MCF 10A (cell line): ENCODE results near the gene WDR55. TPM values are rescaled to one million over a fixed set of nuclear protein-coding genes. Genes with fewer than 3 reads are reported as not detected.

Experiments used
- BruUV-seq: library from RNA; stranded (reverse); fragments of 400-500 nt; replicated peaks from 2 replicates; lab custom pipeline; 2021; lab: Mats Ljungman, UMichigan
- CTCF ChIA-PET: fragments of 300-600 bp; sonication (Branson Sonifier 250); formaldehyde crosslinking; extraction: SDS; loops from one replicate; lab custom pipeline; 2021; ENCODE audit warnings: antibody characterized with exemption, inconsistent platforms; lab: Yijun Ruan, JAX
- POLR2A ChIA-PET: fragments of 300-600, 350-650 bp; sonication (Branson Sonifier 250); formaldehyde crosslinking; extraction: SDS; loops from one replicate; lab custom pipeline; 2020; ENCODE audit warnings: antibody characterized with exemption, inconsistent platforms; lab: Yijun Ruan, JAX
- DNase-seq: peaks from one replicate; pipeline ENCODE4 v3.0.0-alpha.2; 2018; ENCODE audit not compliant: unreplicated experiment
- H3K27ac Mint-ChIP-seq: one replicate; pipeline ENCODE4 v1.8.0; 2022; ENCODE audit warnings: mild to moderate bottlenecking, low read depth, mixed read lengths; ENCODE audit not compliant: unreplicated experiment
- H3K27me3 Mint-ChIP-seq: one replicate; pipeline ENCODE4 v1.8.0; 2022; ENCODE audit warnings: mixed read lengths; ENCODE audit not compliant: insufficient read depth, unreplicated experiment
- H3K36me3 Mint-ChIP-seq: one replicate; pipeline ENCODE4 v1.8.0; 2022; ENCODE audit warnings: mild to moderate bottlenecking, moderate library complexity, mixed read lengths; ENCODE audit not compliant: insufficient read depth, unreplicated experiment
- H3K4me1 Mint-ChIP-seq: one replicate; pipeline ENCODE4 v1.8.0; 2022; ENCODE audit warnings: mixed read lengths; ENCODE audit not compliant: insufficient read depth, unreplicated experiment
- H3K4me3 Mint-ChIP-seq: one replicate; pipeline ENCODE4 v1.8.0; 2022; ENCODE audit warnings: mild to moderate bottlenecking, moderate library complexity, mixed read lengths; ENCODE audit not compliant: unreplicated experiment
- H3K9me3 Mint-ChIP-seq: one replicate; pipeline ENCODE4 v1.8.0; 2022; ENCODE audit warnings: mixed read lengths; ENCODE audit not compliant: unreplicated experiment
- CTCF ChIP-seq: fragments of 200-600 bp; IDR thresholded peaks from one replicate; pipeline ENCODE4 v1.8.0; 2022; ENCODE audit warnings: antibody characterized with exemption, mild to moderate bottlenecking; ENCODE audit not compliant: unreplicated experiment
- intact Hi-C: fragments of 100-400 bp; cut with micrococcal nuclease; formaldehyde crosslinking; loops from 2 replicates; pipeline ENCODE4 v1.14.1; 2022
- total RNA-seq: library from RNA; stranded (reverse); gene quantifications from 2 replicates; pipeline ENCODE4 v1.2.3, GENCODE V29; 2022

The WDR55 gene
- total RNA-seq, 1 experiment from 2014 or later = 36.4 TPM

GRCh38 chr5:140631831-140632365, 32.8 kb upstream of the WDR55 start:
- ChIA-PET CTCF (interaction anchor here (0.5 to 3.7 kb wide), 8 partner anchors 7 to 274 kb away, joined by 3 to 12 read pairs (median 4); partner anchors contain the start of genes EIF4EBP3, IK, NDUFA2 and TMCO6), POLR2A (interaction anchor here (0.6 to 11.2 kb wide), 9 partner anchors 15 to 231 kb away, joined by 4 to 143 read pairs (median 12); partner anchors contain the start of genes ANKHD1, APBB3, IK and NDUFA2)
- no TSS peak for BruUV-seq
- intact Hi-C loops = no loop called here
- Mint-ChIP-seq H3K27me3 (no peaks in the 10 kb centered on the region), H3K27ac (no peak overlapping the region), H3K36me3 (peaks cover 8% of the 10 kb centered on the region), H3K4me3 (peak overlapping the region; percentile 68), H3K9me3 (peaks cover 8% of the 10 kb centered on the region), H3K4me1 (peaks cover 30% of the 10 kb centered on the region)
- TF ChIP-seq CTCF = no peak
- no peak for DNase-seq

- Mint-ChIP-seq H3K27ac (no peak overlapping the region), H3K9me3 (peaks cover 8% of the 10 kb centered on the region), H3K4me3 (peak overlapping the region; percentile 68), H3K27me3 (no peaks in the 10 kb centered on the region), H3K4me1 (peaks cover 30% of the 10 kb centered on the region), H3K36me3 (peaks cover 8% of the 10 kb centered on the region)
- intact Hi-C loops = no loop called here
- no peak for TF ChIP-seq CTCF
- CTCF ChIA-PET = interaction anchor here (0.5 to 1.6 kb wide), 10 partner anchors 42 to 1141 kb away, joined by 3 to 7 read pairs (median 3); partner anchors contain the start of gene EIF4EBP3
- POLR2A ChIA-PET = interaction anchor here (0.6 to 11.2 kb wide), 14 partner anchors 9 to 974 kb away, joined by 3 to 143 read pairs (median 4); partner anchors contain the start of genes ANKHD1, APBB3, EIF4EBP3 and IK
- DNase-seq = peak; percentile 85
- no TSS peak for BruUV-seq
Observed at GRCh38 chr5:140632366-140633020, 32.2 kb upstream of the WDR55 start.

GRCh38 chr5:140633021-140633471, 31.7 kb upstream of the WDR55 start, which contains the start of gene CD14:
Gene CD14, minus strand, starts transcription at chr5:140633175. Its CDS starts 104 bp downstream, at chr5:140633071.
- BruUV-seq = no TSS peak
- Mint-ChIP-seq H3K27me3 (no peaks in the 10 kb centered on the region), H3K27ac (no peak within 1 kb of the TSS), H3K9me3 (peaks cover 4% of the 10 kb centered on the region), H3K4me3 (peak within 1 kb of the TSS; percentile 68), H3K4me1 (peaks cover 30% of the 10 kb centered on the region), H3K36me3 (peaks cover 6% of the 10 kb centered on the region)
- ChIA-PET CTCF (interaction anchor here (0.6 to 4.0 kb wide), 9 partner anchors 43 to 1141 kb away, joined by 3 to 41 read pairs (median 4); partner anchors contain the start of gene EIF4EBP3), POLR2A (interaction anchor here (0.6 to 11.2 kb wide), 14 partner anchors 10 to 975 kb away, joined by 3 to 143 read pairs (median 4); partner anchors contain the start of genes ANKHD1, APBB3, EIF4EBP3 and IK)
- DNase-seq = peak; percentile 99
- intact Hi-C loops = no loop called here
- peak; percentile 18 for TF ChIP-seq CTCF
